Fibroblast of lung (primary cell): ENCODE data around the gene TMPRSS9. TPM values are rescaled to one million over a fixed set of nuclear protein-coding genes. Genes with fewer than 3 reads are reported as not detected.
"Not testable (repeated sequence)": the region's sequence is repeated elsewhere in the genome, so short reads cannot be mapped to it uniquely, and the experiment has no call there.

Experiments
- DNase-seq, 2 donors: peaks; one replicate each; pipeline versions ENCODE4 v3.0.0 to v3.0.0-alpha.2; 2010; ENCODE audit warnings: low read depth in 2 of 2
- H2AFZ ChIP-seq: 2 replicates; pipeline ENCODE4 v1.5.1; 2012; ENCODE audit warnings: low read length, control low read depth, inconsistent platforms
- H3K27ac ChIP-seq: 2 replicates; pipeline ENCODE4 v1.5.1; 2011; ENCODE audit warnings: low read length, control low read depth; ENCODE audit not compliant: insufficient read depth
- H3K27me3 ChIP-seq: 2 replicates; pipeline ENCODE4 v1.5.1; 2011; ENCODE audit warnings: mild to moderate bottlenecking, low read length; ENCODE audit not compliant: control insufficient read depth, insufficient read depth
- H3K36me3 ChIP-seq: 2 replicates; pipeline ENCODE4 v1.5.1; 2011; ENCODE audit warnings: low read length; ENCODE audit not compliant: control insufficient read depth, insufficient read depth
- H3K4me1 ChIP-seq: 2 replicates; pipeline ENCODE4 v1.5.1; 2011; ENCODE audit warnings: low read length; ENCODE audit not compliant: control insufficient read depth, insufficient read depth; ENCODE audit errors: extremely low read depth
- H3K4me2 ChIP-seq: 2 replicates; pipeline ENCODE4 v1.5.1; 2011; ENCODE audit warnings: low read length, control low read depth; ENCODE audit not compliant: insufficient read depth; ENCODE audit errors: extremely low read depth
- H3K4me3 ChIP-seq, 4 experiments: fragments of 200-600 bp in 1 of 4; sonication (generic) in 1 of 4; replicated peaks in 1 of 4; 2 replicates each; pipeline ENCODE4 v1.5.1; 2011 to 2016; ENCODE audit warnings: low read length in 4 of 4, low read depth in 3 of 4, mild to moderate bottlenecking in 3 of 4, control low read depth in 2 of 4, inconsistent platforms in 1 of 4, mixed read lengths in 1 of 4; ENCODE audit not compliant: insufficient read depth in 1 of 4; ENCODE audit errors: control extremely low read depth in 1 of 4
- H3K79me2 ChIP-seq: 2 replicates; pipeline ENCODE4 v1.5.1; 2012; ENCODE audit warnings: mild to moderate bottlenecking, low read length, inconsistent platforms; ENCODE audit not compliant: control insufficient read depth, insufficient read depth
- H3K9ac ChIP-seq: 2 replicates; pipeline ENCODE4 v1.5.1; 2011; ENCODE audit warnings: mild to moderate bottlenecking, low read length, control low read depth; ENCODE audit not compliant: insufficient read depth
- H3K9me3 ChIP-seq: 2 replicates; pipeline ENCODE4 v1.5.1; 2012; ENCODE audit warnings: low read depth, low read length; ENCODE audit not compliant: control insufficient read depth, insufficient read depth
- H4K20me1 ChIP-seq: 2 replicates; pipeline ENCODE4 v1.5.1; 2011; ENCODE audit warnings: low read length; ENCODE audit not compliant: control insufficient read depth, insufficient read depth; ENCODE audit errors: extremely low read depth
- CTCF ChIP-seq, 2 donors: IDR thresholded peaks in 1 of 2; conservative IDR thresholded peaks in 1 of 2; 1 replicate in 1 of 2; 2 replicates in 1 of 2; pipeline ENCODE4 v1.5.1; 2011 to 2012; ENCODE audit warnings: low read length in 2 of 2, control low read depth in 1 of 2, inconsistent platforms in 1 of 2, low read depth in 1 of 2, mild to moderate bottlenecking in 1 of 2
- EZH2 ChIP-seq: IDR thresholded peaks from 2 replicates; pipeline ENCODE4 v1.5.1; 2012; ENCODE audit warnings: low read length, control low read depth, mild to moderate bottlenecking; ENCODE audit errors: missing control alignments
- polyA plus RNA-seq, 2 donors: library from polyadenylated mRNA; depleted of rRNA in 1 of 2; stranded (reverse) in 1 of 2; unstranded in 1 of 2; fragments of >200 nt; gene quantifications; 2 replicates each; pipeline ENCODE4 v1.2.1, GENCODE V29; 2011 to 2012; ENCODE audit warnings: missing spikeins in 1 of 2
- total RNA-seq: library from RNA; depleted of rRNA; stranded (reverse); fragments of >200 nt; gene quantifications from 2 replicates; pipeline ENCODE4 v1.2.1, GENCODE V29; 2014

TMPRSS9 gene
- total and polyA plus RNA-seq, 2 donors (not counting 1 experiment from before 2014, with no cell fraction given): not detected

- H3K27ac ChIP-seq: no peak overlapping the region
- peaks cover 7% of the 10 kb centered on the region for H3K36me3 ChIP-seq
- no peaks in the 10 kb centered on the region for H4K20me1 ChIP-seq
- H2AFZ ChIP-seq: no peak overlapping the region
- TF ChIP-seq EZH2: no peak
- no peak for TF ChIP-seq CTCF (conservative IDR thresholded peaks at IDR 0.05 in 1 of 2, IDR thresholded peaks at IDR 0.05 in 1 of 2; ENCODE audit: low read depth in 1 of 2, low read length in 2 of 2)
- DNase-seq: no peak
- H3K27me3 ChIP-seq: no peaks in the 10 kb centered on the region
- H3K9ac ChIP-seq: no peak overlapping the region
- no peaks in the 10 kb centered on the region for H3K9me3 ChIP-seq
- no peak overlapping the region for H3K4me3 ChIP-seq
- H3K4me2 ChIP-seq: no peak overlapping the region
- H3K79me2 ChIP-seq: no peaks in the 10 kb centered on the region
- no peaks in the 10 kb centered on the region for H3K4me1 ChIP-seq
Observed at GRCh38 chr19:2415281-2415972, 55.4 kb downstream of the TMPRSS9 start.

GRCh38 chr19:2415973-2416319 lies 55.9 kb downstream of the TMPRSS9 start:
- Histone ChIP-seq H2AFZ (no peak overlapping the region), H3K4me3 (no peak overlapping the region), H3K79me2 (no peaks in the 10 kb centered on the region), H3K9ac (no peak overlapping the region), H3K27ac (no peak overlapping the region), H3K36me3 (peaks cover 7% of the 10 kb centered on the region), H3K27me3 (no peaks in the 10 kb centered on the region), H4K20me1 (no peaks in the 10 kb centered on the region), H3K4me1 (no peaks in the 10 kb centered on the region), H3K4me2 (no peak overlapping the region), H3K9me3 (no peaks in the 10 kb centered on the region)
- no peak for DNase-seq
- TF ChIP-seq EZH2 (no peak), CTCF (conservative IDR thresholded peaks at IDR 0.05 in 1 of 2, IDR thresholded peaks at IDR 0.05 in 1 of 2; ENCODE audit: low read depth in 1 of 2, low read length in 2 of 2) (no peak)

GRCh38 chr19:2416321-2417097 lies 56.4 kb downstream of the TMPRSS9 start:
- Histone ChIP-seq H4K20me1 (no peaks in the 10 kb centered on the region), H3K27ac (no peak overlapping the region), H3K9me3 (no peaks in the 10 kb centered on the region), H3K4me1 (no peaks in the 10 kb centered on the region), H3K79me2 (no peaks in the 10 kb centered on the region), H3K27me3 (no peaks in the 10 kb centered on the region), H3K4me2 (no peak overlapping the region), H3K4me3 (no peak overlapping the region), H3K36me3 (peaks cover 7% of the 10 kb centered on the region), H3K9ac (no peak overlapping the region), H2AFZ (no peak overlapping the region)
- no peak for DNase-seq
- no peak for TF ChIP-seq CTCF (conservative IDR thresholded peaks at IDR 0.05 in 1 of 2, IDR thresholded peaks at IDR 0.05 in 1 of 2; ENCODE audit: low read depth in 1 of 2, low read length in 2 of 2)
- no peak for TF ChIP-seq EZH2

DNA sequence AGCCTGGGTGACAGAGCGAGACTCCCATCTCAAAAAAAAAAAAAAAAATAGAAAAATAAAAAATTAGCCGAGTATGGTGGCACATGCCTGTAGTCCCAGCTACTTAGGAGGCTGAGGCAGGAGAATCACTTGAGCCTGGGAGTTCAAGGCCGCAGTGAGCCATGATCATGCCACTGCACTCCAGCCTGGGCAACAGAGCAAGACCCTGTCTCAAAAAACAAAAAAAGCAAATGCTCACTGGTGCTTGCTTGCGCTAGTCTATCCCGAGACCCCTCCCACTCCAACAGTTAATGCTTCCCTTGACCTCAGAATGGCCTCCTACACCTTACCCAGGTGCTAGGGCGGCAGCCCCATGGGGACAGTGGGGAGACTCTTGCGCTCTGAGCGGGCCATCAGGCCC lies 57.4 kb downstream of the TMPRSS9 start:
- H3K4me2 ChIP-seq, H2AFZ ChIP-seq, H3K9ac ChIP-seq, H3K4me1 ChIP-seq, DNase-seq, H3K79me2 ChIP-seq, H4K20me1 ChIP-seq, H3K27me3 ChIP-seq, H3K9me3 ChIP-seq, H3K4me3 ChIP-seq, H3K36me3 ChIP-seq, H3K27ac ChIP-seq: not testable (repeated sequence)
